Measurements from ENCODE around the gene TRPC4.
A peak's percentile ranks its signal among the peaks of the same experiment; 100 is the strongest.

The TRPC4 gene

DNA sequence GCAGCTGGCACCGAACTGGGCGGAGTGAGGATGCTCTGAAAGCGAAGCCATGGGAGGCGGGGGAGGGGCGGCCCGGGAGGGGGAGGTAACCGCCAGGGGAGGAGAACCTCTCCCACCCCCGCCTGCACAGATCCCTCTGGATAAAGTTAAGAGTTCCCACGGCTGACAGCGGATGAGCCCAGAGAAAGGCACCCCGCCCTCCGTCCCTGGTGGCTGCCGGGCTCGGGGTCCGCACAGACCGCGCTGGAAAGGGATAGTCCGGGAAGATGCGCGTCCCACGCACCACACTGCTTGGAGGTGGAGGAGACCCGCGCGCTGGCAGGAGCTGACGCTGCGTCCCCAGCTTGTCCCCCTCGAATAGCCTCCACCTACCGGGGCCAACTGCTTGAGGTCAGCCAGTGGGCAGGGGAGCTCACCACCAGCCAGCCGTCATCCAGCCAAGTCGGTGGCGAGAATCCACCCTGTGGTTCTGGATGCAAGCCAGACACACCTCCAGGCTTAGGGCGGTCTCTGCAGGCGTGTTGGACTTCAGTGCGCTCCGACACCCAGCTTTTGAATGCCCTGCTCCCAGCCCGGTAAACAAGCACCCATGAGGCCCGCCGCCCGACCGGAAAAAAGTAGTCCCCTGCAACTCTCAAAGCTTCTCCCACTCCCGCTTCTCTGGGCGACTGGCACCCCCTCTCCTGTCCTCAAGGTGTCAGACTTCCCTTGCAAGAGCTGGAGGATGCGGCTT lies at the start of gene TRPC4:
Gene TRPC4 (minus strand): TSS at position 17 of the 733 bp plus-strand sequence. CDS start 86,439 bp downstream, outside the sequence.
- peak; percentile 37 for DNase-seq

DNA sequence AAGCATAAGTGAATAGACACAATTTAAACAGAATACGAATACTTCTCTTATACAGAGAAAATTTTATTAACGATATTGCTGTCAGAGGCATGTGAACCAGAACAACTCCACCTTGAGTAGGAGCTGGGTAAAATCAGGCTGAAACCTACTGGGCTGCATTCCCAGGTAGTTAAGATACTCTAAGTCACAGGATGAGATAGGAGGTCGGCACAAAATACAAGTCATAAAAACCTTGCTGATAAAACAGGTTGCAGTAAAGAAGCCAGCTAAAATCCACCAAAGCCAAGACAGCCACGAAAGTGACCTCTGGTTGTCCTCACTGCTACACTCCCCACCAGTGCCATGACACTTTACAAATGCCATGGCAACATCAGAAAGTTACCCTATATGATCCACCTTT lies 49.2 kb upstream of the TRPC4 start:
- DNase-seq: no peak

DNA sequence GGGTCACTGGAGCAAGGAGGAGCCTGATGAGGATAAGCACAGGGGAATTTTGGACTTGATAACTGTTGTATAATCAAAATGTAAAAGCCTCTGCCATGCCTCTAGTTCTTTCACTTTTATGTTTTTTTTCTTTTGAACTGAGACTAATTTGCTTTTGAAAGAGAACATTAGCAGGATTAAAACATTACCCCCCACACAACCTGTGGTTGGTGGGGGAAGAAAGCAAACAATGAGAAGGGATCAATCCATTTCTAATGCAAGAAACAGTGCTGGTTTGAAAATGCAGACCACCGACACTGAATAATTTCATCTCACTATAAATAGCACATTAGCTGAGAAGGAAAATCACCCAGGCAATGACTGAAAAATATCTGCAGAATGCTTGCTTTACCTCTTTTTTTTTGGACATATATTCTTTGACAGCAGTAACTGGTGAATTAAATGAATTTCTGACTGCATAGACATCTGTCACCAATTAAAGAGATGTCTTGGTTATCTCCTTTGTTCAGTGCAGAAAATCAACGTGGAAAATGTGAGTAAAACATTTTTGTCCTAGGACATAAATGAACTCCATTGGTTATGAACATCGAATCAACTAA lies 48.6 kb upstream of the TRPC4 start:
- no peak for DNase-seq

DNA sequence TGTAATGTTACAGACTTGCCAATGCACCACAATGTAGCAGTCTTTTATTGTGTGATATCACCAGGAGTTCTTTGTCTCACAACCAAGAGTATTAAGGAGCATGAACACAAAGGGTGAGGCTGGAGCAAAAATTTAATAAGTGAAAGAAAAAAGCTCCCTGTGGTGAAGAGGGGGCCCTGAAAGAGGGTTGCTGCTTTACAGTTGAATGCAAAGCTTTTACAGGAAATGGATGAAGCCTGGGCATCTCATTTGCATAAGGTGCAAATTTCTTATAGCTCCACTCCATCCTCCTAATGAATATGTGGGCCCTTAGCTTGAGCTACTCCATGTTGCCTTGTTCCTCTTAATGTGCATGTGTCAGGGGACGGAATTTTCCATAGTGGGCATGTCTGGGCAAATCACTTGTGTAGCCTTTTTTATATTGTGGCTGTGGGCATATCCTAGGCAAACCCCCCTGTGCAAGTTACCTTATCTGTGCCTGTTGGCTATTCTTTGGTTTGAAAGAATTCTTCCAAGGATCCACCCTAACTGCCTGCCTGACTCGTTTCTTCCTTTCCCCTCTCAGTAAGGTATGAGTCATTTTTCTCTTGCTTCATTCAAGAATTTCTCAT lies 45.3 kb upstream of the TRPC4 start:
- no peak for DNase-seq

DNA sequence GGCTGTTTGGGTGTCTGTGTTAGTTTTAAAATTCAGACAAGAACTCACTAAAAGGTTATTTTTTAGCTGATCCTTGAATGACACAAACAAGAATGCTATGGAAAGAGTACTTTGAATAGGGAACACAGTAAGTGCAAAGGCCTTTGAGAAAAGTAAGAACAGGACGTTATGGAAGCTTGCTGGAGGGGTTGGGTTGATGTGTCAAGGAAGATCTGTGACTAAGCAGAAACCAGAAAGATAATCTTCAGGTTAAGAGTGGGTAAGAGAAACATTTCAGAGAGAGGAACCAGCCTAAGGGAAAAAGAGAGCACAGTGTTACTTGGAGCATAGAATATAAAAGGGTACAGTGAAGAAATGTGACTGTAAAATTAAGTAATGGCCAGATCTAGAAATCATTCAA lies 41.2 kb upstream of the TRPC4 start:
- no peak for DNase-seq

DNA sequence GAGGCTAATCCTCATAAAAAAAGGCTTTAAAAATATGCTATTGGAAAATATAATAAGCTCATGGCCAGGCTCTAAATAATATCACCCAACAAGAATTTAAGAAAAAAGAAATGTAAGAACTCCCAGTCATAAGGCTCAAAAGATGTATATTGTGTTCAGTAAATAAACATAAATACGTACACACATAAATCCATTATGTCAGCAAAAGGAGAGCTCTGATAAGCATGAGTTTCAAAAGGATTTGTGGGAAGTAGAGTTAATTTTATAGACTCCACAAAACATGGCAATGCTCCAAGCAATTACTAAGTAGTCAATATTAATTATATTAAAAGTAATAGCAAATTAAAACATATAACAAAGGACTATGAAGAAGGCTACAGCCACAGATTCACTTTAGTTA lies 37.3 kb upstream of the TRPC4 start:
- no peak for DNase-seq

DNA sequence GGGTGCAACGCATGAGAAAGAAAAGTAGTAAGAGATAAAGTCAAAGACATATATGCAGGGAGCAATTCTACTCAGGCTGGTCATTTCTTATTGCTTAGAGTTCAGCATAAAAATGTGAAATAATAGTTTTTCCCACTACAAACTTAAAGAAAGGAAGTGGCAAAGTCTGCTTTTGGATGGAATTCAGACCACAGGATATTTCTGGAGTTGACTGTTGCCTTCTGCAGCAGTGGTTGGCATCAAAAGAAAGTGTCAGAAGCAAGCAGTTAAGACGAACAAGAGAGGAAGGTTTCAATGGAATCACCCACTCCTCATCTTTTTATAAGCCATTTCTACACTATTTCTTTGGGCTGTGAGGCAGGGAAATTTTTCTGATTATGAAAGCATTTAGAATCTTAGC lies 36.2 kb upstream of the TRPC4 start:
- DNase-seq: no peak

DNA sequence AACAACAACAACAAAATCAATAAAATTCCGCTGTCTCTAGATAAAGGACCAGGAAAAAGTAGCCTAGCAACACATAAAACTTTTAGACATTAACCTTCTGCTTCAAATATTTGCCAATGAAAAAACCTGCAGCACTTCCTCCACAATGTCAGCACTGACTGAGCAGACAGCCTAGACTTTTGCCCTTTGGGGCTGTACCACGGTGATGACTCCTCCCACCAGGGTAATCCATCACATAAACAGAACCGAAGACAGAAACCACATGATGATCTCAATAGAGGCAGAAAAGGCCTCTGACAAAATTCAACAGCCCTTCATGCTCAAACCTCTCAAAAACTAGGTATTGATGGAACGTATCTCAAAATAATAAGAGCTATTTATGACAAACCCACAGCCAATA lies 30.2 kb upstream of the TRPC4 start:
- DNase-seq: no peak

DNA sequence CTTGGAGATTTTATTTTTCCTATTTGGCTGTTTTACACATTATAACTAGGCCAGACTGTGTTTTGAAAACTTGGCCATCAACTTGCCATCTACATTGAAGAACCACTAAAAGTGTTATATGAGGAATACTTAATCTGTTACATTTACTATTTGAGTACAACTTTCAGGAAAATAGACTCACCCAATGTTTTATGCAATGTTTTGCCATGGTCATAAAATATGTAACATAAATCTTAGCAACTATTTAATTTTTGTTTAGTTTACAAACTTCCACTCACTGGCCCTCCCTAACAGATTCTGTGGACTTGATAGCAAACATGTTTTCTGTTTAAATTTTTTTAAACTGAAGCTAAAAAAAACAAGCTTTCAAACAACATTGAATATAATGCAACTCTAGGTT lies 23.7 kb upstream of the TRPC4 start:
- no peak for DNase-seq

DNA sequence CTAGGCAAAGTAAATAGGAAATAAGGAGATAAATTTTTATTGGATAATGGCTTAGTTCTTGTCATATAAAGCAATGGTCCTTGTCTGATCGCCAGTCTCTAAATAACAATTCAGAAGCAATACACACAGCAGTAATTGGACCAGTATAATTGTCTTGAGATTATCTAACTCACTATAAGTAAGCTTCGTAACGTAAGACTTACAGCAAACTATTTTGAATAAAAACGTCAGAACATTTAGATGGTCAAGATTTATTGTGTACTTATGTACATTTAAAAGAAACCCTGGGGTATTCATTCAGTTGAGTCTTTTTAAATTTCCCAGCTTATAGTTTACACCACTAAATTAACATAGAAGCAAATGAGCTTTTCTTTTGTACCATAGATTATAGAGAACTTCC lies 20.2 kb upstream of the TRPC4 start:
- no peak for DNase-seq

DNA sequence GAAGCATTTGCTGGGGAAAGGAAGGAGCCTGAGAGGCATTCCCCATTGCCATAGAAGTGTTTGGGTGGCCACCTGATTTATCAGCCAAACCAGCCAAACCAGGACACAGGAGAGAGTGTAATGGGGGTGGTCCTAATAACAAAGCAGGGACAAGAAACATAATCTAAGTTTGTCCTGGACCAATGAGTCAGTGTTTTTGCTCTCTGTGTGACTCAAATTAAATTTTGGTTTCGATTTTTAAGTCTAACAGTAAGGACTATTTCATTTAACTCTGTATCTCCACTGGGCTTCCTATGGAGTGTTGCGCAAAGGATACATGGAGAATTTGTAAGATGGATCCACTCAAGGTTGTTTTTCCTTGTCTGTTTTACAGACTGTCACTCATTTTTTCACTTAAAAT lies 19.5 kb upstream of the TRPC4 start:
- no peak for DNase-seq

DNA sequence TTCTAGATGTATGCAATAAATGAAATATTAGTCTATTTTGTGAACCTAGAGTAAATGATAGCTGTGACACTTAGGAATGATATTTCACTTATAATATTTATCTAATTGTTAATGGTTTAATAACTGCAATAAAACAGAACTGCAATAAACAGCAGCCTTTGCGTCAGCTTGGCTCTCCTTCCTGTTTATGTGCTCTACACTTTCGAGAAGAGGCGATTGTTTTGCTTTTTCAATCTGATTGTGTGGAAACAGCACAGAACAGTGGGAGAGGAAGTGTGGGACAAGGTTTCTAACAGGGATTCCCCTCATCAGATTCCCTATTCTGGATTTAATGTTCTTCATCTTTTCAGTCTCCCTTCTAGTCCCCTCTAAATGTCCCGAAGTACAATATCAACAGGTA lies 17.3 kb upstream of the TRPC4 start:
- no peak for DNase-seq

DNA sequence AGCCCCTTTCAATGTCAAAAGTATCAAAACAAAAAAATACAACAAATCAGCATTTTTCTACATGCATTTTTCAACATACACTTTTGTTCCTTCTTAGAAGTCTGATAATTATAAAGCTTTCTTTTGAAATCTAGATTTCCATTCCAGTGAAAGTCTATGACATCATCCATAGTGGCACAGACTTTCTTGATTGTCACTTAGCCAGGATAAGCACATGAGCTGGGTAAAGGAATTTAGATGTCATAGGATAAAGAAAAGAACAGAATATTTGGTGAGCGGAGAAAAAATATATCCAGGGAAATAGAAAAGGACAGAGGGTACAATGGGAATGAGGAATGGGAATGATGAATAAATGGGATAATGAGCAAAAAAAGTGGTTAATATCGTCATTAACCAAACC lies 15.1 kb upstream of the TRPC4 start:
- no peak for DNase-seq

DNA sequence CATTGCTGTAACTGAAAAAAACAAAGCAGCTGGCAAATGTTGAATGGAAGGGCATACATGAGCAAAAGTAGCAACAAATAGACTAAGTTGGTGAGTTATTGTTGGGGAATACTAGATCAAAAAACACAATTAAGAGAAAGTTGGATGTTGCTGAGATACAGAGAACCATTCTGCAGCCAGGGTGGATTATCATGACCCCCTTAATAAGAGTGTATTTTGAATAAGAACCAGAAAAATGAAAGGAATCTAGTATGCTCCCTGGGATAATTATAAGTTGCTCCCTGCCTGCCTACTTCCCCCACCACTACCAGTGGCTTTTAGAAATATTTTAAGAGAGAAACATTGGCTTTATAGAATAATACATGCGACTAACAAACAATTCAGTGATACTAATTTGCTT lies 14.5 kb upstream of the TRPC4 start:
- DNase-seq: no peak

DNA sequence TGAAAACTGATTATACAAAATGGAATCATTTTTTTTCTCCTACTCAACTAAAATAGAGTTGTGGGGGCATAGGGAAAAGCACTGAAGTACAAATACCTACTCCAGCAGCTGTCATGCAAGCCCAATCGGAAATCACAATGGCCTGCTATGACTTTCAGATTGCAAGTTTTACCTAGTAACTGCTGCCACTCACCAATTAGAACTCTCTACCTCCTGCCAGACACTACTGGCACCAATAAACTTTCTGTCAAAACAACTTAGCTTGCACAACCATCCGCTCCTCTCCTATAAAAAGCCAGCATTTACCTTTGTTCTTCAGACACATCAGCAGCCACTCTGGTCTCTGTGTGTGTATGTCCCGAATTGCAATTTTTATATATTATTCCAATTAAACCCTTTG lies 9.3 kb upstream of the TRPC4 start:
- DNase-seq: no peak

DNA sequence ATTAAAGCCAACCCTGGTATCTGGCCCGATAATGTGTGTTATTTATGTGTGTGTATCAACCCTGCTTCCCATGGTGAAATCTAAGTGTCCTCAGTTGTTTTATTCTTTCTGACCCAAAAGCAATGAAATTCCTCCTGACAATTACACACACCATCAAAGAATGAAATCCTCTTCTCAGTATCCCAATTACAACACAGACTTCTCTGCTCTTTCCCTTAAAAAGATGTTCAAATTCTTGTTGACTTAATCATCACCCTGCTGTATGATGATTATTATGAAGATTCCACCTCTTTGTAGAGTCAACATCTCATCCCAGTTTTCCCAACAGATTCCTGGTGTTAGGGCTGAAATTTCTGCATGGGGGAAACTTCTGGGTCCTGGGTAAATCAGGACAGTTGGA lies 8.9 kb upstream of the TRPC4 start:
- no peak for DNase-seq

DNA sequence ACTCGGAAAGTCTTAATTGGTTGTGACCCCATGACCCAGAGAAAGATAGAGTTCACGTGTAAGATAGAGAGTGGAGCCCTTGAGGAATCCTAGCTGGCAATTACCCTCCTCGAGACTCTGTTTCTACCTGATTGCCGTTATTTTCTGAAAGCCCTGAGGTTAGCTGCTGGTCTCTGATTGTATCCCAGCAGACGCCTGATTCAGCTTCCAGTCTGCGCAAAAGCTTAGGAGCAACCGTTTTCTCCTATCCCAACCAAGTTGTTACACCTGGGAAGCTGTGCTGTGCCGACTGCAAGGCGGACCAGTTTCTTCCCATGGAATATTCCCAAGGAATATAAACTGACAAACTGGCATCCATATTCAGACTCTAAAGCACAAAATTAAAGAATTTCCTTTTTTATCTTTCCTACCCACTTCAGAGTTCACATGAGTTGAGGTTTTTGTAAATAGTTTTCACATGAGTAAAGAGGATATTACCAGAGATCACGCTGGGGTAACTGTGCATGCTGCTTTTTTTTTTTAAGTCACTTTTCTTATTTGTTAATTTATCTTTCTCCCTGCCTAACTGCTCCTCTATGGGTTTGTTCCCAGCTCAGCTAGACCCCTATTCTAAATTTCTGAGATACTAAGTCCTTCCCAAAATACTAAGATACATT lies 1.5 kb upstream of the TRPC4 start:
- no peak for DNase-seq

DNA sequence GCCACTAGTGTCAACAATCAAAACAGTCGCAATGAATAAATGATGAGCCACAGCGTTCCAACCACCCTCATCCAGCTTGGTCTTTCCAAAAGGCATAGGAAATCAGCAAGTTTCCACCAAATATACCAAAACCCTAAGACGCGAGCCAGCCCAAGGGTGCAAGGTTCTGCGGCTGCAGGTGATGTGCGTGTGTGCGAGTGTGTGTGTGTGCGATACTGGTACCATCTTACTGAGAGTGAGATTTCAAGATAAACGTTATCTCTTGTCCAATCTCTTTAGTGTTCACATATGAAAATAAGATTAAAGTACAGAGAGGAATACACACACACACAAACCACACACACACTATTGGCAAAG lies 895 bp upstream of the TRPC4 start:
- no peak for DNase-seq

DNA sequence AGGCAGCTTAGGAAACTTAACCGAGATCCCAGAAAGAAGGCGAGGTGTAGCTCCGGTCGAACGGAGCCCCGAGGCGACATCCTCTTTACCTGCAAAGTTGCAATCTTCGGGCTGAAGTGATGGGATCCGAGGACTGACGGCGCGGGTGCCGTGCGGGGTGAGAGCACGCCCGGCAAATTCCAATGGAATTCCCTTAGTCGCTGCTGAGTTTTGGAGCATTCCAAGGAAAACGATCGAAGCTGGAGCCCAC lies 141 bp downstream of the TRPC4 start:
- no peak for DNase-seq

DNA sequence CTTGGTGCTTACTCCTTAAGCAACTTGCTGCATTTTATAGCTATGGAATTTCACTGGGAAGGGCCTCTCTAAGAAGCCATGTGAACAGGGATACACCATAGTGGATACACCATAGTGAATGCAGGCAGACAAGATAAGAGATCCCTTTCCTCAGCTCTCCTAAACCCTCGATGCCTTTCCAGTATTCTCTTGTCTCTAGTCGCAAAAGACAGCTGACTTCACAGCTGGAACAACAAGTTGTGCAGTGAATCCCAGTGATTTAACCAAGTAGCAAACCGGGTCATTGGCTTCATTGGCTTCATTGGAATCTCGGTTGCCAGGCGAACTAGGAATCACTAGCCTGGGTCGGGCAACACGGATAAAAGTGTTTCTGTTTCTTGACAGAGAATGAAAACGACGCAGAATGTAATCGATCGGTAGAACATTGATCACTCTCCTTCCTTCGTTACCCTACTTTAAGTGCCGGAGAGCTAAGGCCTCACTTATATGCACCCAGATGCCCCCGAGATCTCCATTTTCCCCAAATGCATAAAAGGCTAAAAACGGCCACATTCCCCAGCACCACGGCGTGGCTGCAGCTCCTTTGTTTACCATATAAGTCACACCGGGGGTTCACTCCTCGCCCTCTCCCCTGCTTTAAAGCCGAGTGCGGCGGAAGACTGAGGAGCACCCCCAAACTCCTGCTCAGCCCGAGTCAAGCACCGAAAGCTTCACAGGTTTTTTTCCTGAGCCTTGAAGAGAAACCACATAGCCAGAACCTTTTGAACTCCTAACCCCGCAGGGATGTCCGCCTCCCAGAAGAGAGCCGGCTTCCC lies 674 bp downstream of the TRPC4 start:
- DNase-seq: no peak

DNA sequence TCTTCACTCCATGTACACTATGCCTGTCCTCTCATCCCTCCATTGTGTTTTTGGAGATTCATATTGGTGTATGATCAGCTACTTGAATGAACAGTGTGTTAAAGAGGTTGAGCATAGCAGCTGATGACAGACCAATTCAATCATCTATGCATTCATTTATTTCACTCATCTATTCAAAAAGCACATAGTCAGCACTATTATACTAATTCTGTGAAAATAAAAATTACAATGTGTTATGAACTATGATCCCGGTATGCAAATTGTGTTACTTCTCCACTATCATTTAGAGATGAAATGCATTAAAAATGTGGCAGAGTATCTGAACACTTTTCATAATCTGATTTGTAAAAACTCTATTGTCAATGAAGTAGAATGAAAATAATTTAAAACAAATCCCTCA lies 5.9 kb downstream of the TRPC4 start:
- DNase-seq: no peak

DNA sequence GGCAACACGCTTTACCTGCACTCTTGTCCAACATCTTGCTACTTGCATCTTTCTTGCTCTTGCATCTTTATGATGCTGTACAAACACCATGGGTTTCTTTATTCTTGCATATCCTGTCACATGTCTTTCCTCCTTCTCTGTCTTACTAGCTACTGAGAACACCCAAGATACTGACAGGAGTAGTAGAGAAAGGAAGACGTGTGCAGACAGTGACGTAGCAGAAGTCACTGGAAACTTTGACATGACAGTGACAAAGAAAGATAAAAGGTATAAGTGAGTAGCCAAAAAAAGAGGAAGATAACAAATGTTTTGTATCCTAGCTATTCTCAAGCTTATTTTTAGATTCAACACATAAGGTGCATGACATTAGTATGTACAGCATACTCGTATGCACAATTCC lies 34.2 kb downstream of the TRPC4 start:
- DNase-seq: no peak

DNA sequence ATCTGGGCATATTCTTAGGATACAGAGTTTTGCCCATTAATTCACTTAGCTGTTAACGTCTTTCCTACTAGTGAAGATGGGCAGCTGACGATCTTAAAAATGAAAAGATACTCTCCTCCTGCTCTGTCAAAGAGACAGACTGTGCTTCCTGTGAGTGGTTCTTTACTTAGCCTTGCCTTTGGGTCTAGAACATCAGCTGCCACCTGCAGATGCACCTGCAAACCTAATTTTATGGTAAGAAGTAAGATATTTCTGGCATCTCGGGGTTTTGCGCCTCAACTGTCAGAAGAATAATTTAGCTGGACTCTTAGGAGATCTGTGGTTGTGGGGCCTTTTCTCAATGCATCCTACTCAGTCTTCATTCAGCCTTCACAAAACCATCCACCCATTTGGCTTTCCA lies 36.2 kb downstream of the TRPC4 start:
- no peak for DNase-seq

DNA sequence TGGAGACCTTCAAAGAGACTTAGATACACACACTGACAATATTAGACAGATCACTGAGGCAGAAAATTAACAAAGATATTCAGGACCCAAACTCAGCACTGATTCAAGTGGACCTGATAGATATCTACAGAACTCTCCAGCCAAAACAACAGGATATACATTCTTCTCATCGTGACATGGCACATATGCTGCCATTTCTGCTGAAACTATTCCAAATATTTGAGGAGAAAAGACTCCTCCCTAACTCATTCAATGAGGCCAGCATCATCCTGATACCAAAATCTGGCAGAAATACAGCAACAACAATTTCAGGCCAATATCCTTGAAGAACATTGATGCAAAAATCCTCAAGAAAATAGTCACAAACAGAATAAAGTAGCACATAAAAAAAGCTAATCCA lies 53.3 kb downstream of the TRPC4 start:
- no peak for DNase-seq

All from T1000 (cell line).